ENCODE measurements around the gene DDX39A.
A peak's percentile ranks its signal among the peaks of the same experiment; 100 is the strongest.
"Not testable (repeated sequence)": the region's sequence is repeated elsewhere in the genome, so short reads cannot be mapped to it uniquely, and the experiment has no call there.

Gene DDX39A

DNA sequence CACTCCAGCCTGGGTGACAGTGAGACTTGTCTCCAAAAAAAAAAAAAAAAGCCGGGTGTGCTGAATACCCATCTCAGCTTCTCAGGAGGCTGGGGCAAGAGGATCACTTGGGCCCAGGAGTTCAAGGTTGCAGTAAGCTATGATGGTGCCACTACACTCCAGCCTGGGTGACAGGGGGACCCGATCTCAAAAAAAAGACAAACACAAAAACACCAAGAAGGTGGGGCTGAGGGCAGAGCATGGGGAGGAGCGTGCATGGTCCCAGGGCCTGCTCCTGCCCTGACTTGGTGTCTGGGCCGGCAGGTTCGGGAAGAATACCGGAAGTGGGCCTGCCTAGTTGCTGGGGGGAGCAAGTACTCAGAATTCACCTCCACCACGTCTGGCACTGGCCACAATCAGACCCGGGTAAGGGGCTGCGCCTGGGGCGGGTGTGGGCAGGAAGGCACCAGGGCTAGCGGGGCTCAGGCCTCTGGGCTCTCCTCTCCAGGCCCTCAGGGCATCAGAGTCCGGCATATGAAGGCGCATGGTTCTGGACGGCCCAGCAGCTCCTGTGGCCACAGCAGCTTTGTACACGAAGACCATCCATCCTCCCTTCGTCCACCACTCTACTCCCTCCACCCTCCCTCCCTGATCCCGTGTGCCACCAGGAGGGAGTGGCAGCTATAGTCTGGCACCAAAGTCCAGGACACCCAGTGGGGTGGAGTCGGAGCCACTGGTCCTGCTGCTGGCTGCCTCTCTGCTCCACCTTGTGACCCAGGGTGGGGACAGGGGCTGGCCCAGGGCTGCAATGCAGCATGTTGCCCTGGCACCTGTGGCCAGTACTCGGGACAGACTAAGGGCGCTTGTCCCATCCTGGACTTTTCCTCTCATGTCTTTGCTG, 11.3 kb downstream of the DDX39A start:
- peak; percentile 9 for DNase-seq

GRCh38 chr19:14406645-14407401, 12.3 kb downstream of the DDX39A start:
- DNase-seq: peak; percentile 5

DNA sequence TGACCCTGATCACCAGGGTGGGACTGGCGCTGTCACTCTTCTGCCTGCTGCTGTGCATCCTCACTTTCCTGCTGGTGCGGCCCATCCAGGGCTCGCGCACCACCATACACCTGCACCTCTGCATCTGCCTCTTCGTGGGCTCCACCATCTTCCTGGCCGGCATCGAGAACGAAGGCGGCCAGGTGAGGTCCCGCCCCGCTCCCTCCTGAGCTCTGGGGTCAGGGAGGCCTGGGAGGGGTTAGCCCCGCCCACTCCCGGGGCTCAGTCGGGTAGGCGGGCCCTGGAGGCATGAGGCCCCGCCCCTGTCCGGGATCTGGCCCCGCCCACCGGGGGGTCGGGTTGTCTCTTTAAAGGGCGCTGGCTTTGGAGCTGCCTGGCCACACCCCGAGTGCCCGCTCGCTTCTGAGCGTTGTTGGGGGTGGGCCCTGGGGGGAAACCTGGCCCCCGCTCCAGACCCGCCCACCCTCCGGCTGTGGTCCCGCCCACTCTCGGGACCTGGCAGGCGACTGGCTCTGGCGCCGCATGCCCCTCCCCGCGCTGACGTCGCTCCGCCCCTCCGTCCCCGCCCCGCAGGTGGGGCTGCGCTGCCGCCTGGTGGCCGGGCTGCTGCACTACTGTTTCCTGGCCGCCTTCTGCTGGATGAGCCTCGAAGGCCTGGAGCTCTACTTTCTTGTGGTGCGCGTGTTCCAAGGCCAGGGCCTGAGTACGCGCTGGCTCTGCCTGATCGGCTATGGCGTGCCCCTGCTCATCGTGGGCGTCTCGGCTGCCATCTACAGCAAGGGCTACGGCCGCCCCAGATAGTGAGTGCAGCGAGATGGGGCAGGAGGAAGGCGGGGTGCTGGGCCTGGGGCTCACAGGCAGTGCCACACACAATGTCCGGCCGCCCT, 13.1 kb downstream of the DDX39A start:
- DNase-seq: peak; percentile 83

DNA sequence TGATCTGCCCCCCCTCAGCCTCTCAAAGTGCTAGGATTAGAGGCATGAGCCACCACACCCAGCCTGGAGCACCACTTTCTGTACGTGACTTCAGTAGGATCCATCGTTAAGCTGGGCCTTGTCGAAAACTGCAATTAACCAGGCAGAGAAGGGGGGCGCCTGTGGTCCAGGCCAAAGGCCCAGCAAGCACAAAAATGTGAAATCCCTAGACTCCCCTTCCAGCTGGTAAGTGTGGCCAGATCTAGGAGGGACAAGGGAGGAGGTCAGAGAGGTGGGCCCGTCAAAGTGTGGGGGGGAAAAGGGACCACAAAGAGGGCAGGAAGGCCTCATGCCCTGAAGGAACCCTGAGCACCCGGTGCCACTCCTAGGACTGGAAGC, 13.8 kb downstream of the DDX39A start:
- peak; percentile 6 for DNase-seq

DNA sequence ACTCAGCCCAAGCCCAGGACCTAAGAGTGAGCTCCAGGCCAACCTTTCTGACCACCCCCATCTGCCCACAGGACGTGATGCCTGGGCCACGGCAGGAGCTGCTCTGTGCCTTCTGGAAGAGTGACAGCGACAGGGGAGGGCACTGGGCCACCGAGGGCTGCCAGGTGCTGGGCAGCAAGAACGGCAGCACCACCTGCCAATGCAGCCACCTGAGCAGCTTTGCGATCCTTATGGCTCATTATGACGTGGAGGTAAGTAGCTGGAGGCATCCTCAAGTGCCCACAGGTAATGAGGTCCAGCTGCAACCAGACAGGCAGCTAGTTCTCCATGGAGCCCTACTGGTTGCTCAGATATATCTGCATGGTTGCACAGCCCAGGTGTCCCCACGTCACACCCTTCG, 14.8 kb downstream of the DDX39A start:
- no peak for DNase-seq

GRCh38 chr19:14403145-14403930, 15.8 kb downstream of the DDX39A start:
- not testable (repeated sequence) for DNase-seq

- DNase-seq: peak; percentile 11
Observed at GRCh38 chr19:14402332-14403144, 16.6 kb downstream of the DDX39A start.

GRCh38 chr19:14401468-14402195, 17.5 kb downstream of the DDX39A start:
- DNase-seq: no peak

DNA sequence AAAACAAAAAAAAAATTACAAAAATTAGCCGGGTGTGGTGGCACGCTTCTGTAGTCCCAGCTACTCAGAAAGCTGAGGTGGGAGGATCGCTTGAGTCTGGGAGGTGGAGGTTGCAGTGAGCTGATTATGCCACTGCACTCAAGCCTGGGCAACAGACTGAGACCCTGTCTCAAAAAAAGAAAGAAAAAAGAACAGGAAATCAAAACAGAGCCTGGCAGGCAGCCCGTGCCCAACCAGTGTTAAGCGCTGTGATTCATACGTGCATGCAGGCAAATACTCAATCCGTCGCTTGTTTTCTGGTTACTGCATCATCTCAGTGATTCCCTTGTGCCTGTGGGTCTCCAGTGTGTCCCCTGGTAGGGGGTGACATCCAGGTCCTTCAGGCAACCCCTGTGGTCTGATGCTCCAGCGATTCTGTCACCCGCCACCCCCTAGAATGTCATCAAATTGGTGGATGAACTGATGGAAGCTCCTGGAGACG, 18.1 kb downstream of the DDX39A start:
- DNase-seq: no peak

DNA sequence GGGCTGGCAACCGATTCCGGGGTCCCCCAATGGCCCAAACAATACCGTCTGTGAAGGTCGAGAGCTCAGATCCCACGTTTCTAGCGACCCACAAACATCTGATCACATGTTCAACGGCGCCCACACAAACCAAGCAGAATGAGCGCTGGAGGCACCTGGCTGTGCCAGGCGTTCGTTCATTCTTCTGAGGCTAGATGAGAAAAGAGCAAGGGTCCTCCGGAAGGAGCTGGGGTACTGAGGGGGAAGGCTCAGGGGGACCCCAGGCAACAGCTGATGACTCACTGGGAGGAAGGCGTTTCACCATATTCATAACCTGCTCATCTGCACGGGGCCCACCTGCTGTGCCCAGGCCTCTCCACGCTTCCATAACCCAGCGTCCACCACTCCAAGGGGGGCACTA, 22.0 kb downstream of the DDX39A start:
- DNase-seq: not testable (repeated sequence)

- not testable (repeated sequence) for DNase-seq
Observed at GRCh38 chr19:14396730-14397129, 22.4 kb downstream of the DDX39A start.

DNA sequence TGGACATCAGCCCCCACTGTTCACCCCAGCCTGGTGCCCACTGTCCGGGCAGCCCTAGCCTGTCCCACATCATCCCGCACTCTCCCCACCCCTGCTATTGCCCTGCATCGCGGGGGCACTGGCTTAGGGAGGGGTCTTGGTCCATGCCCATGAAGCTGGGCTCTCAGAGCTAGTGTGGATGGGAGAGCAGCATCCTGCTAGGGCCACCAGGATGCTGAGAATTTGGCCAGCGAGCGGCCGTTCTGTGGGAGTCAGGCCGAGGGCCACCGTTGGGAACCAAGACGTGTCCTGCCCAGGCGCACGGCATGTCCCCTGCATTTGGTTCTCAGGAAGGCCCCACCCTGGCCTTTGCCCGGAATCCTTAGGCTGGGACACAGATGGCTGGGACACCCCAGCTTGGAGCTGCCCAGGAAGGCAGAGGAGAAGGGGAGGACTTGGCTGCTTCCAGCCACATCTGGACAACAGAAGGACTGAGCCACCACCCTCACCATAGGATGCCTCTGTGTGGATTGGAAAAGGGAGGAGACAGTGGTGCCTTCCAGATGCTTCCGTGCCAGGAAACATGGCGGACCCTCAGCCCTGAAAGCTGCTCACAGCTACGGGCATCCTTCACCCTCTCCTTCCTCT, 23.3 kb downstream of the DDX39A start:
- no peak for DNase-seq

GRCh38 chr19:14395262-14395661, 23.9 kb downstream of the DDX39A start:
- no peak for DNase-seq

GRCh38 chr19:14394167-14394566, 25.0 kb downstream of the DDX39A start:
- no peak for DNase-seq

DNA sequence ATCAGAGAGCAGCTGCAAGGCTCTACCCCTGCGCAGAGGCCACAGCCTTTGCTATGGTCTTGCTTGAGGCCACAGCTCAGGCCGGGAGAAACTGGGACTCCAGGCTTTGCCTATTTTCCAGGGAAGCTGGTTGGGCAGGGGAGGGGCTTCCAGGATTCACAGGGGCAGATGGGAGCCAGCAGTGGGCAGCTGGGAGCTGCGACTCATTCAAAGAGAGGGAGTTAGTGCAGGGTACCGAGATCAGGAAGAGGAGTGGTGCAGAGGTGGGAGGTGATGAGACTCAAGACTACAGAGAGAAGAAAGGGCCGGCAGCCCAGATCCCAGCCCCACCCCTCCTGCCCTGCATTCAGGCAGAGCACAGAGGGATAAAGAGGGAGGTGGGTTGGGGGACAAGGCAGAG, 25.8 kb downstream of the DDX39A start:
- DNase-seq: no peak

DNA sequence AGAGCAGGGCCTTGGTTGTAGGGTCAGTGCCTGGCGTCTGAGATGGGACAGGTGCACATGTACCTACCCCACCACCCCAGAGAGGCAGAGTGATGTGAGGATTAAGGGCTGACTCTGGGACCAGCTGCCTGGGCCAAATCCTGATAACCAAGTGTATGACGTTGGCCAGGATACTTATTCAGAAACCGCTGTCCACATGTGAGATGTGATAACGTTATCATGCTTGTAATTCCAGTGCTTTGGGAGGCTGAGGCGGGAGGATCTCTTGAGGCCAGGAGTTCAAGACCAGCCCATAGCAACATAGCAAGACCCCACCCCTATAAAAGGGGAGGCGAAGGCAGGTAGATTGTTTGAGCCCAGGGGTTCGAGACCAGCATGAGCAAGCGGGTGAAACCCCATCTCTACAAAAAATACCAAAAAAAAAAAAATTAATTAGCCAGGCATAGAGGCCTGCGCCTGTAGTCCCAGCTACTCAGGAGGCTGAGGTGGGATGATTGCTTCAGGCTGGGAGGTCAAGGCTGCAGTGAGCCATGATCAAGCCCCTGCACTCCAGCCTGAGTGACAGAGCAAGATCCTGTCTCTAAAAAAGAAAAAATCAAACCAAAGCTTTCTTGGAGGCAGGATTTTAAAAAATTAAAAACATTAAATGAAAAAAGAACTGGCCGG, 27.9 kb downstream of the DDX39A start:
- DNase-seq: no peak

- no peak for DNase-seq
Observed at GRCh38 chr19:14390548-14390947, 28.6 kb downstream of the DDX39A start.

DNA sequence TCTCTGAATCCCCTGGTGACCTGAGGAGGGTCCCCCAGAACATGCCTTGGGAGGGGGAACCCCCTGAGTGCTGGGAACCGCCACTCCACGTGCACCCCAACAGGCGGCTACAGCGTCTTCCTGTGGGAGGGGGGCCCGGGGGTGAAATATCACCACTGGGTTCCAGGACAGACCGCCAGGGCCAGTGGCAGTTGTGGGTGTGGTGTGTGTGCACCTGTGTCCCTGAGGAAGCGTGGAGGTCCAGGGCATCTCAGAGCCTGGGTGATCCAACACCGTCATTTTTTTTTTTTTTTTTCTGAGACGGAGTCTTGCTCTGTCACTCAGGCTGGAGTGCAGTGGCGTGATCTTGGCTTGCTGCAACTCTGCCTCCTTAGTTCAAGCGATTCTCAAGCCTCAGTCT, 33.6 kb downstream of the DDX39A start:
- no peak for DNase-seq
